Upper lobe of left lung (tissue), 6 donors: Measurements from ENCODE around the gene CARD19. TPM values are rescaled to one million over a fixed set of nuclear protein-coding genes. Genes with fewer than 3 reads are reported as not detected.

Experiments
- ATAC-seq, 2 donors: fragments of 200-7000 bp; cut with Tn5 transposase; one replicate each; pipeline ENCODE4 v1.9.1; 2022; ENCODE audit warnings: mild to moderate bottlenecking in 2 of 2, moderate library complexity in 2 of 2; ENCODE audit not compliant: low FRiP score in 2 of 2
- DNase-seq, 2 donors: peaks; one replicate each; pipeline ENCODE4 v3.0.0-alpha.2; 2019 to 2020
- H3K27ac ChIP-seq, 4 donors: fragments of 200-600 bp; sonication (generic); one replicate each; pipeline ENCODE4 v1.5.1; 2016 to 2019
- H3K27me3 ChIP-seq, 4 donors: fragments of 200-600 bp; sonication (generic); one replicate each; pipeline ENCODE4 v1.5.1; 2017 to 2019
- H3K36me3 ChIP-seq, 4 donors: fragments of 200-600 bp; sonication (generic); one replicate each; pipeline ENCODE4 v1.5.1; 2016 to 2019
- H3K4me1 ChIP-seq, 4 donors: fragments of 200-600 bp; sonication (generic); one replicate each; pipeline ENCODE4 v1.5.1; 2018 to 2019
- H3K4me3 ChIP-seq, 4 donors: fragments of 200-600 bp; sonication (generic); one replicate each; pipeline ENCODE4 v1.5.1; 2017 to 2019; ENCODE audit warnings: mild to moderate bottlenecking in 2 of 4, moderate library complexity in 1 of 4
- H3K9me3 ChIP-seq, 4 donors: fragments of 200-600 bp; sonication (generic); one replicate each; pipeline ENCODE4 v1.5.1; 2018 to 2019
- CTCF ChIP-seq, 6 experiments: fragments of 450-650 bp in 4 of 6; fragments of 200-600 bp in 2 of 6; sonication (generic) in 2 of 6; IDR thresholded peaks; one replicate each; pipeline ENCODE4 v1.5.1; 2016 to 2019; ENCODE audit warnings: antibody characterized with exemption in 6 of 6
- EP300 ChIP-seq, 4 donors: sonication (generic); formaldehyde crosslinking; IDR thresholded peaks; one replicate each; pipeline ENCODE4 v1.5.1; 2017; ENCODE audit warnings: antibody characterized with exemption in 4 of 4, control low read depth in 2 of 4
- POLR2A ChIP-seq, 4 donors: fragments of 450-650 bp; IDR thresholded peaks; one replicate each; pipeline ENCODE4 v1.5.1; 2016 to 2017; ENCODE audit warnings: antibody characterized with exemption in 4 of 4, mild to moderate bottlenecking in 2 of 4
- POLR2AphosphoS5 ChIP-seq, 2 donors: sonication (generic); formaldehyde crosslinking; IDR thresholded peaks; one replicate each; pipeline ENCODE4 v1.5.1; 2017; ENCODE audit warnings: antibody characterized with exemption in 2 of 2
- WGBS, 2 donors: methylation state at CpG; one replicate each; pipeline ENCODE4 v1.1.5; 2017 to 2018; 5-methylcytosine and 5-hydroxymethylcytosine counted together
- total RNA-seq, 6 donors: library from RNA; depleted of rRNA in 4 of 6; stranded (reverse); fragments of >200 nt in 4 of 6; gene quantifications; one replicate each; pipeline versions ENCODE4 v1.1.0 to v1.2.1, GENCODE V29; 2016 to 2021
- donor health status: DM: no; HTN: no; CAD: no; lungs with moderate emphysema.
- donor health status: DM: no; HTN: yes; CAD: no; lungs with severe emphysema.

Gene CARD19
- total RNA-seq, 6 donors from 2014 or later = 34.7 to 92.3 (median 41.7) TPM

DNA sequence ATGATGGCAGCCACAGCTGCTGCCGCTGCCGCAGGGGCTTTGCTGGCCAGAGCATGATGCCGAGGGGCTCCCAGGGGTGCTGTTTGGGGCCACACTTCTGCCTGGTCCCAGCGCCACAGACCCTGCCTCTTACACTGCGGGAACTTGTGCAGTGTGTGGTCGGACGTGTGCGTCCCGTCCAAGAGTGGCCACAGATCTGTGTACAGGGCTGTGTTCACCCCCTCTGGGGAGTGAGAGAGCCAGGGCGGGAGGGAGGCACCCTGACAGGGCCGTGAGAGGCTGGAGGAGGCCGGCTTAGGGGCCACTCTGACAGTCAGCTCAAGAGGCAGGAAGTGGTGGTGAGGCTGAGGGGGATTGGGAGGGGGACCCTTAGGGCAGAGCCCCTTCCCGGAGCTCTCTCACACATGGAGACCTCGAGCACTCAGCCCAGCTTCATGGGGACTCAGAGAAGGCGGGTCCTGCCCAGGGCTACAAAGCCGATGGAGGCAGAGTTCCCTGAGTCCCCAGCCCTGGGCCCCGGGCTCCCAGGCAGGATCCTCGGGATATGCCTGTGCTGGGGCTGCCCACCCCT is 13.1 kb upstream of the CARD19 start:
- Histone ChIP-seq H3K4me1 (peaks cover 8 to 19% (median 15%) of the 10 kb centered on the region in 4 donors), H3K9me3 (no peaks in the 10 kb centered on the region), H3K27ac (peak overlapping the region; percentile 58 to 72 (median 64)), H3K27me3 (no peaks in the 10 kb centered on the region), H3K36me3 (no peaks in the 10 kb centered on the region), H3K4me3 (no peak overlapping the region)
- ATAC-seq (peak; percentile 20 to 26), DNase-seq (peak in 1 of 2 donors; percentile 27)
- TF ChIP-seq POLR2AphosphoS5 (IDR thresholded peaks at IDR 0.05) (no peak), POLR2A (IDR thresholded peaks at IDR 0.05) (no peak), EP300 (IDR thresholded peaks at IDR 0.05) (no peak), CTCF (IDR thresholded peaks at IDR 0.05) (no peak)
- 54 to 61% methylated on average over 11 to 18 of the region's 18 CpGs for WGBS, 2 donors

DNA sequence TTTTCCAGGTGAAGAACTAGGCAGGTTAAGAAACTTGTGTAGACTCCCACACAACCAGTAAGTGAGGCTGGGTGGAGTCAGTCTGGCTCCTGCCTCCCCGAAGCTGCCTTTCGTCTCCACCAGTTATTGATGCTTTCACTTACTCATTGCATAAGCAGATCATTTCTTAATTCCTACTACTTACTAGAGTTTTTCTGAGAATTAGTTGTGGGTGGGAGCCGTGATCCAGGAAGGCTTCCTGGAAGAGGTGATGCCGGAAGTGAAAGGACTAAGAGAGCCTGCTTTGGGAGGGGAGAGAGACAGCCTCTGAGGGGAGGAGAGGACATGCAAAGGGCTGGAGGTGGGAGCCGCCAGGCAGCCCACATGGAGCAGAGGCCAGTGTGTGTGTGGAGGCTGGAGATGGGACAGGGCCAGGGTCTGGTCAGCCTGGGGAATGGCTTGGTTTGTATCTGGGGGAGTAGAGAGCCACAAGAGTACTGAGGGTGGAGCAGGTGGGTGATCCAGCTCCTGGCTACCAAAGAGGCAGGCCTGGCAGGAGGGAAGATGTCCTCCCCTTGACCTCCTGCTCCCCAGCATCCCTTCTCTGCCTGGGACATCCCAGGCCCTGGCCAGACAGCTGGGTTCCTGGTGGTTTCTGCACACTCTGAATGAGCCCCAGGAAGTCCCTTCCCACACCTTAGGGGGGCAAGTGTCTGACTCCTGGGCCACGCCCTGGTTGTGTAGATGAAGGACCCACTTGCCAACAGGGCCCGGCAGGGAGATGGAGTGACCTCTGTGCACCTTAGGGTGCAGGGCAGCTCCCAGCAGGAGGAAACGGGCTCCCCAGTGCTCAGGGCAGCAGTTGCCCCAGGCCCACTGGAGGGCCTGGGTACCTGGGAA is 12.2 kb upstream of the CARD19 start:
- TF ChIP-seq EP300 (IDR thresholded peaks at IDR 0.05) (no peak), CTCF (IDR thresholded peaks at IDR 0.05) (no peak), POLR2A (IDR thresholded peaks at IDR 0.05) (no peak), POLR2AphosphoS5 (IDR thresholded peaks at IDR 0.05) (no peak)
- Histone ChIP-seq H3K4me3 (no peak overlapping the region), H3K9me3 (no peaks in the 10 kb centered on the region), H3K27me3 (no peaks in the 10 kb centered on the region), H3K27ac (peak overlapping the region; percentile 39 to 72 (median 64)), H3K36me3 (no peaks in the 10 kb centered on the region), H3K4me1 (peaks cover 8 to 19% (median 15%) of the 10 kb centered on the region in 4 donors)
- WGBS, 2 donors = 53 to 66% methylated on average over 5 to 7 of the region's 8 CpGs
- DNase-seq = peak in 1 of 2 donors; percentile 52
- peak; percentile 45 to 49 for ATAC-seq

DNA sequence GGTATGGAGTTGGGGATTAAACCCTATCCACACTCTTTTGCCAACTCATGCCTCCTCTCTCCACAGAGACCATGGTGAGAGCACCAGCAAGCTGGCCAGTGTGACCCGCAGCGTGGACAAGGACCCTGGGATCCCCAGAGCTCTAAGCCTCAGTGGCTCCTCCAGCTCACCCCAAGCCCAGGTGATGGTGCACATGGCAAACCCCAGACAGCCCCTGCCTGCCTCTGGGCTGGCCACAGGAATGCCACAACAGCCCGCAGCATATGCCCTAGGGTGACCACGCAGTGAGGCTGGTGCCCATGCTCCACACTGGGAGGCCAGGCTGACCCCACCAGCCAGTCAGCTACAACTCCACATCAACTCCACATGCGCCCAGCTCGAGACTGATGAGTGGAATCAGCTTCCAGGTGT is 11.5 kb upstream of the CARD19 start:
- no peak for TF ChIP-seq CTCF (IDR thresholded peaks at IDR 0.05)
- TF ChIP-seq POLR2A (IDR thresholded peaks at IDR 0.05) = no peak
- TF ChIP-seq EP300 (IDR thresholded peaks at IDR 0.05) = no peak
- TF ChIP-seq POLR2AphosphoS5 (IDR thresholded peaks at IDR 0.05) = no peak
- DNase-seq (peak in 1 of 2 donors; percentile 18), ATAC-seq (no peak)
- Histone ChIP-seq H3K4me3 (no peak overlapping the region), H3K9me3 (no peaks in the 10 kb centered on the region), H3K27me3 (no peaks in the 10 kb centered on the region), H3K27ac (peak overlapping the region in 1 of 4 donors; percentile 39), H3K4me1 (peaks cover 8 to 19% (median 15%) of the 10 kb centered on the region in 4 donors), H3K36me3 (no peaks in the 10 kb centered on the region)
- 99 to 100% methylated on average over 4 to 6 of the region's 6 CpGs for WGBS, 2 donors

DNA sequence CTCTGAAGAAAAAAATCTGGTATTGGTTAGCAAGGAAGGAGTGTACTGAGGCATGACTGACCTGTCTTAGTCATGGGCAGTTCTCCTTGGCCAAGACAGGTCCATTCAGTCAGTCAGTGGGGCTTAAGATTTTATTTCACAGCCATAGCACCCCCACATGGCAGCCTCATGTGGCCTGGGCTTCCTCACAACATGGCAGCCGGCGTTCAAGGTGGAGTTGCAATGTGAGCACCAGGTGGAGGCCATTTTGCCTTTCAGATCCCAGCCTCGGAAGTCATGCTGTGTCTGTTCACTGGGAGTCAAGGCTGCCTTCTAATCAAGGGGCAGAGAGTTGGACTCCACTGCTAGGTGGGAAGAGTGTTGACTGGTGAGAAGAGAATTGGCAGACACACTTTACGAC is 10.3 kb upstream of the CARD19 start:
- H3K27me3 ChIP-seq = no peaks in the 10 kb centered on the region
- no peaks in the 10 kb centered on the region for H3K9me3 ChIP-seq
- no peak overlapping the region for H3K27ac ChIP-seq
- ATAC-seq = no peak
- DNase-seq = no peak
- no peak overlapping the region for H3K4me3 ChIP-seq
- 98 to 100% methylated on average over 4 of the region's 4 CpGs for WGBS, 2 donors
- no peak for TF ChIP-seq EP300 (IDR thresholded peaks at IDR 0.05)
- no peak for TF ChIP-seq POLR2A (IDR thresholded peaks at IDR 0.05)
- TF ChIP-seq POLR2AphosphoS5 (IDR thresholded peaks at IDR 0.05) = no peak
- TF ChIP-seq CTCF (IDR thresholded peaks at IDR 0.05) = no peak
- peaks cover 8 to 19% (median 15%) of the 10 kb centered on the region in 4 donors for H3K4me1 ChIP-seq
- no peaks in the 10 kb centered on the region for H3K36me3 ChIP-seq
